HPDE6-E6E7 (cell line): ENCODE data around the gene ELK4.

Experiments used
- DNase-seq: peaks from one replicate; pipeline ENCODE4 v3.0.0; 2011; ENCODE audit warnings: missing footprints; ENCODE audit errors: extremely low spot score

ELK4 gene

DNA sequence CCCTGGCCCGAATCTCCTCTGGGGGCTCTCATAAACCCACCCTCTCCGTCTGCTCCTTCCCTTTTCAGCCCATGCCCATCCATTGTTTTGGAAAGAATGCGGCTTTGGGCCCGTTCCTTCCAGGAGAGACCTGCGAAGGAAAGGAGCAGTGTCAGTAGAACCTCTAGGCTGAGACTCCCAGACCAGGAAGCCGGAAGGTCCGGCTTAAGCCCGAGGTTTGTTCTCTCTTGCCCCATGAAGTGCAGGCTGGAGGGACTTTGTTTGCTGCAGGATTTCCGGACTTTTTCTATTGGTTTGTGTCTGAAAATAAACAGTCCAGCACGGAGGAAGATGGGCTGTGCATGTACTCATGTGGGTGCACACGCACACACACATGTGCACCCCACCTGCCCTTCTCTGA lies 49.8 kb downstream of the ELK4 start:
- DNase-seq: no peak

DNA sequence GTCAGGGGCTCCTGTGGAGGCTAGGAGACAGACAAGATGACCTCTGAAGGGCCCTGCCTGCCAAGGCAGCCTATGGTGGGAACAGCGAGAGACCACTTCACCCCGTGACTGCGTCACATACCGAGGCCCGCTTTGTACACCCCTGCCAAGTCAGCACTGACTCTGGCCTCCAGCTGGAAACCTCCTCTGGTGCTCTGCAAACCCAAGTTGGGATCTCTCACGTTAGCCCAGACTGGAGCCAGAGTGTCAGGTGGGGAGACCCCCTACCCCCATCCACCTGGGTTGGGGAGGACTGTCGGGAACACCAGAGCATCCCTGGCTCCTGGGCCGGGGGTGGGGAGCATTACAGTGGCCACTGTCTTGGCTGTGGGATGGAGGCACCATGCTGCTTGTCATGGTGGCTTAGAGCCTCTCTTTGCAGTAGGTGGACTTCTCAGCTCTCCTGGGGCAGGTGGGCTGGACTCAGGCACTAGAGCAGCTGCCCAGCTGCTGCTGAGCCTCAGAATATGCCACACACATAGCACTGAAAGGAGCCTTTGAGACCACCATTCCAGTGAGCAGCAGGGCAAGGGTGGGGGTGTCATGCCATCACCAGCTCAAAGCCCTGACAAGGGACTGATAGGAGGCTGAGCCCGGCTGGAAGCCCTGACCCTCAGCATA lies 50.4 kb downstream of the ELK4 start:
- no peak for DNase-seq

DNA sequence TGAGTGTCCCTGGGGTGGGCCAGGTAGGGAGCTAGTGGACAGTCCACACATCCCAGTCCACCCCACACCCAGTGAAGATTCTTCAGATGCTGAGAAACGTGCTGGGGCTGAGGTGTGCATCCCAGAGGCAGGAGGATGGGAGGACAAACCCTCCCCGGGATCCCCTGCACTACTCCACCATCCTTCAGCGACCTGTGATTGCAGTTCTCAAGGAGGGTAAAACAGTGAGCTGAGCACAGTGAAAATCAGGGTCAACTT lies 51.0 kb downstream of the ELK4 start:
- no peak for DNase-seq

- DNase-seq: no peak
These were observed 51.5 kb downstream of the ELK4 start for GRCh38 chr1:205580140-205580922.

DNA sequence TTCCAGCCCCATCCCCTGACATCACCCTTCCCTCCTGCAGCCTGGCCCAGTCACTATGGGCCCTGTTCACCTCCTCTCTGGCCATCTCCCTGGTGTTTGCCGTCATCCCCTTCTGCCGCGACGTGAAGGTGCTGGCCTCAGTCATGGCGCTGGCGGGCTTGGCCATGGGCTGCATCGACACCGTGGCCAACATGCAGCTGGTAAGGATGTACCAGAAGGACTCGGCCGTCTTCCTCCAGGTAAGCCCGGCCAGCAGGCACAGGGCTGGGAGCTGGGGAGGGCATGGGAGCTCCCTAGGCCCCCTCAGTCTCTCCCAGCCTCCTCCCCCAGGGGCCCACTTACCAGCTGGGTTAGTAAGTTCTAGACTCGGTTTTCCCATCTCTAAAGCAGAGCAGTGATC lies 52.1 kb downstream of the ELK4 start:
- no peak for DNase-seq

DNA sequence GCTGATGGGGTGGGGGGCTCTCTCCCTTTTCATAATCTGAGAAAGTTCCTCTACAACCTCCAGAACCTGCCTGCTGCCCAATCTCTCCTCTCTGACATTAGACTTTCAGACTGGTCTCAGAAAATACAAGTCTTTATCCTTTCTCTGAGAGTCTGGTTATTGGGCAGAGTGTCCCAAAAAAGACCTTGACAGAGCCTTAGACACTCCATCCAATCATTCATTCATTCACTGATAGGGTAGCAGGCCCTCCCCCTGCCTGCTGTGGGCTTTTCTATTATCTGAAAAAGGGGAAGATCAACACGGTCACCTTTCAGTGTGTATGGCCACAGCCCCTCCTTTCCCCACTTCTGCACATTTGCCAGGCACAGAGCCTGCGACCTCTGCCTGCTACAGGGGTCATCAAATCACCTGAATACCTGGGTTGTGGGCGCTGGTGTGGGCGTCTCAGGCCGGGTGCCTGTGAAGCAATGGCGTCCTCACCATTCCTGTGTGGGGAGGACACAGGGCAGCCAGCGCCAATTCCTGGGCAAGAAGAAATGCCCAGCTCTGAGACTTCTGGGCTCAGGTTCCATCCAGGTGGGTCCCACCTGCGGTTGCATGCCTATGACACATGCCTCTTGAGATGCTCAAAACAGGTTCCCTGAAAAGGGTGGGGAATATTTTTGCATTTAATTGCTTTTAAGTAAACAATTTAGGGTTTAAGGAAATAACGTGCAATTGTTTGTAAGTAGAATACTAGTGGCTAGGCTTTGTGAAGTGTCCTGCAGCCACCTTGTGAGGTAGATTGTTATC lies 52.8 kb downstream of the ELK4 start:
- no peak for DNase-seq

DNA sequence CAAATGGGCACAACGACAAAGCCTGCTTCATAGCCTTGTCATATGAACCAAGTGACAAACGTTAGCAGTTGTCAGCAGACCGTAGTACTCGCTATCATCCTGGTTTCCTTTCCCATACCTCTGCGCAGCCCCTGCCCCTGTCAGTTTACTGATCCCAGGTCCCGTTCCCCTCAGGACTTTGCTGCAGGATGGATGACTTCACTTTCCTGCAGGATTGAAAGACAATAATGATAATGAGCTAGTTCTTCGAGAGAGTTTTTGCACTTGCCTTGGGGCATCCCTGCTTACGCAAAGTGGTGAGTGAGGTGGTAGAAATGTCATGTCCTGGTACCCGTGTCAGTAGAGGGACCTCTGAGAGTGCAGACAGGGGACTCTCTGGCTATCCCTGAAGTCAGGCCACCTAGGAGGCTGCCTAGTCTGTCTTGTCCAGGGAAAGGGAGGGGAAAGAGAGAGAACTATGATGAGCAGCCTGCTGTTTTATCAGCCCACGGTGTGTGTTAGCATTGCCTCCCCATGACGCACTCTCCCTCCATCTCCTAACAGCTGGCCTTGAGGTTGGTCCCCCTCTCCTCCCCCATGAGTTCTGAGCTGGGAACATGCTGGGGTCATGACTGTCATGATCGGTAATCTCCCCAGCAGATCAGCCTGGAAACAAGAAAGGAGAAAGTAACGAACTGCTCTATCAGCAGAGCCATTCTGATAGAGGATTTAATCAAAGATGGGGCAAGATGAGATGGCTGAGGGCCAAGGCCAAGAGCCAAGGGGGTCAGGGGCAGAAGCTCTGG lies 53.7 kb downstream of the ELK4 start:
- DNase-seq: no peak

DNA sequence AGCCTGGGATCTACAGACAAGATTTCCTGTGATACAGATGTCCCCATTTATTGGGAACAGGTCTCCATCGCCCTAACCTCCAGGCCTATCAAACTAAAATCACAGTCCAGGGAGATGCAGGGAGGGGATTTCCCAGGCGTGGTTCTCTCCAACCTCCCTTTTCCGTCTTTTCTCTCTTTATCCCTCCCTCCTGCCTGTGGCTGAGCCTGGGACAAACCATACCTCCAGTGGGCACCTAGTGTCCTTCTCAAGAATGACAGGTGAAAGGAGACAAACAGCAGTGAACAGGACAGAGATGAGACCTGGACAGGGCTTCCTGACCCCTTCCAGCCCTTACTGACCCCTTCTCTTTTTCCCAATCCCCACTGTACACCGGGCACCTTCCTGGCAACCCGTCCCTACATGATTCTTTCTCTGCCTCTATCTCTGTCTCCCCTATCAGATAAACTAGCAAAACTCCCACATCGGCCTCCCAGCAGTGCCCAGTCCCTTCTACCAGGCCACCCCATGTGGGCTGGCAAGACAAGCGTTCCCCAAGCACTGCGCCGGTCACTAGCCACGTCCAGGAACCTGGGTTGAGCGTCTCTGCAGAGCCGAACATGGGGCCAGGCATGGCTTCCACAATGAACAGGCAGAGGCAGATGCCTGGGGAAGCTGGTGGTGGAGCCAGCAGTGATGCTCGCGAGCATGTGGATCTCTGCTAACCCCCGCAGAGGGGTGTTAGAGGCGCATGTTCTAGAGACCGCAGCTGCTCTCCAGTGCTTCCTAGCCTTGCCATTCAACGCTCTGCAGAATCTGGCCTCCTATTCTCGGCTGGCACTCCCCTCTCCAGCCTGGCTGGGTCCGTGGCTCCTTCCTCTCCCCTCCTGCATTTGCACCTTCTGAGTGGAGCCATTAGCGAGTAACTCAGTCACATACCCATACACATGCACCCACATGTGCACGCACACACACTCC lies 54.7 kb downstream of the ELK4 start:
- no peak for DNase-seq

DNA sequence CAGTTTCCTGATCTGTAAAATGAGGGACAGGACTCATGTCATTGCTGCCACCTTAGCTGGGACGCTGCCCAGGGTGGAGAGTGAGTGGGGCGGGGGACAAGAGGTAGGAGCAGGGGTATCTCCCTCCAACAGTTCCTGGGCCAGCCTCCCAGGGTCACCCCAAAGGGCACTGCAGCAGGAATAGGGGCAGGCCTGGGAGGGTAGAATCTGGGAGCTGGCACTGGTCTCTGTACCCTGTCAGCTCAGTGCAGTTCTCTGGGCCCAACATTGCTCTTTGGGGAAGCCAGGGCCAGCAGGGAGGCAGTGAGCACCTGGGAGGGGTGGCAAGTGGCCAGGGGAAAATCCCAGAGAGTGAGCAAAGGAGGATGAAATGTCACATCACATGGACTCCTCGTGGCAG lies 55.8 kb downstream of the ELK4 start:
- no peak for DNase-seq

GRCh38 chr1:205575294-205575885 lies 56.4 kb downstream of the ELK4 start:
- DNase-seq: no peak

DNA sequence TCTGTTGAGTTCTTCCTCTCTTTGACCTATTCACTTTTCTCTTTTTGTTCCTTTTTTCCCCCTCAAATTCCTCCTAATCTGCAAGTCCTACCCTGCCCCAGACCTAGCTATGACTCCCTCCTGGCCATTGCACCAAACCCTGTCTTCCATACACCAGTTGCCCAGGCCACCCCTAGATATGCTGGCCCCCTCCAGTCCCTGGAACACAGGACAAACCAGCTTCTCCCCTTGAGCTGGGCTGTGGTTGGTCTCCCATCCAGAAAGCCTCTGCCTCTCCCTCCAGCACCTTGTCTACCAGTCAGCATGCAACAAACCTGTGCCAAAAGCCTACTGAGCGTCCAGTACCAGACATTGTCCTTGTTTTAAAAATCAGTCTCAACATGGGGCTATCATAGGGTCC lies 59.4 kb downstream of the ELK4 start:
- DNase-seq: no peak

GRCh38 chr1:205571747-205572146 lies 60.1 kb downstream of the ELK4 start:
- DNase-seq: no peak

DNA sequence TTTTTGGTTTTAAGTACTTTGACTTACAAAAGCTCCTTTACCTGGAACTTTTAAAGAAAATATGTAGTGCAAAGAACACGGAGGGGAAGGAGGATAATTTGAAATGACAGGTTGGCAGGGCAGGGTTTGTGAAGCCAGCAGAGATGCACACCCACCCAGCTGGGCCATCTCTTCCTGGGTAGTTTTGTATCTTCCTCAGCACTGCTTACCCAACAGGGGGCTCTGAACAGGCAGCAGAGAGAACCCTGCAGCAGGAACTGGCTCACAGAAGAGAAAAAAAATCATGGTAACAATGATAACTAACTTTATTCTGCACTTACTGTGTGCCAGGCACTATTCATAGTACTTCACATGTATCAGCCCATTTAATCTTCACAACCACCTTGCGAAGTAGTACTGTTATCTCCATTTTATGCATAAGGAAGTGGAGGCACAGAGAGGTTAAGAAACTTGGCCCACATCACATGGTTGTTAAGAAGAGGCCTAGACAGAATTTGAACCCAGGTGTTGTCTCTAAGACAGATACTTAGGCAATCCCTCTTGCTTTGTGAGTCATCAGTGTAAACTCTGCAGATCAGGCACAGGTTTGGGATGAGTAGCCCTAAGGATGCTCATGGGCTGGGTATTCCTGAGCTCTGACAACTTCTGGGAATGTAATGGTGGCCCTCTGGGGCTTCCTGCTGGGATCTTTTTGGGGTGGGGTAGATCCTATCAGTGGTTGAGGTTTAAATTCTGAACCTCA lies 60.8 kb downstream of the ELK4 start:
- no peak for DNase-seq

DNA sequence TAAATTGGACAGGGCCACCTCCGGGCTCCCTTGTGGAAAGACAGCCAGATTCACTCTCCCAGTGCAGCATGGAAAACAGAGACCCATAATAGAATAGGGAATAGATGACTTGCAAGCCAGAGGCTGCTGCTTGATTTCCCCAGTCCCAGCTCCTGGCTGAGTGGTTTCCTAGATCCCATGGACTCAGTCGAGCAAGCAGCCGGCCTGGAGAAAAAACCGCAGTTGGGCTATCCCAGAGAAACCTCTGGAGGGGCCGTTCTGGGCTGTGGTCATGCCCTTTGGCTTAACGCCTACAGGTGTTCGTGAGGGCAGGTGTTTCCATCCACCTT lies 61.7 kb downstream of the ELK4 start:
- no peak for DNase-seq

DNA sequence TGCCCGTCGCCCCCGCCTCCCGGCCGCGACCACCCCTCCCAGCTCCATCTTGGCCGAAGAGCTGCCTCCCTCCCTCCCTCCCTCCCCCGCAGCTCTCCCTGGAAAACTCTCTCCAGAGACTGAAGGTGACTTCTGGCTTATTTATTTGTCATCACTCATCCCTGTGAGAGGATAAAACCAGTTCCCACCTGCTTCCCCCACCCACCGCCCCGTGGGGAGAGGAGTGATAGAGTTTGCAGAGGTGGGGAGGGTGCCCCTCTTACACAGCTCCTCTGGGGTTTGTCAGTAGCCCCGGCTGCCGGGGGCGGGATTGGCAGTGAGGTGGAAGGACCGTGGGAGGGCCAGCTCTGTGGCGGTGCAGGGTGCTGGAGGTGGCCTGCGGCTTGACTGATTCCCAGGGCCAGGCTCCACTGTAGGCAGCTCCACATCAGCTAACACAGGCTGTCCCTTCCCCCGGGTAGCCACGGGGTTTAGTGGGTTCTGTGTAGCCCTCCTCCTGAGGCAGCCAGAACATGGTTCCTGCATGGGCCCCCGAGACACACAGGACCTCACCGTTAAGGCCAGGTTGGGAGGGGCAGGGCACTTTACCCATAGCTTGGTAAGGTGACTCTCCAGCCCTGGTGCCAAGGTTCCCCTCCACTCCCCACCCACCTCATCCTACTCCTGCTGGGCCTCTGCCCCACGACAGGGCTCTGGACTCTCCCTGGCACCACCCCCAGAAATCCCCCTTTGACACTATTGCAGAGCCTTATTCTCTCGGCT lies 62.2 kb downstream of the ELK4 start:
- no peak for DNase-seq

- no peak for DNase-seq
These were observed 63.1 kb downstream of the ELK4 start for GRCh38 chr1:205568469-205569361.

DNA sequence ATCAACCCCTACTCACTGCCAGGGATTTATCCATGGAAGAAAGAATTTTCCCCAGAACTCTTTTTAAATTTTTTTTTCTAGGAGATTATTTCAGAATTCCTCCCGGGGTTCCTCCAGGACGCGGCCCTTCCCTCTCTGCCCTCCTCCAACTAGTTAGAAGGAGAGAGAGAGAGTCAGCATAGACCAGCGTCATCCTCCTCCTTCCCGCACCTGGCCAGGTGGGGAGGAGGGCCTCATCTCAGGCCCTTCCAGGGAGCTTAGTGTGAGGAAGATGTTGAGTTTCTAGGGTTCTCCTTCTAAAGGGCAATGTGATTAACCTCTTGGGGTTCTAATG lies 63.7 kb downstream of the ELK4 start:
- no peak for DNase-seq

GRCh38 chr1:205567716-205568115 lies 64.1 kb downstream of the ELK4 start:
- no peak for DNase-seq

GRCh38 chr1:205565799-205566198 lies 66.0 kb downstream of the ELK4 start:
- no peak for DNase-seq
